GM12872 (cell line): ENCODE data around the gene NPB.

Source experiments
- CTCF ChIP-seq: IDR thresholded peaks from 3 replicates; pipeline ENCODE4 v1.5.1; 2011; ENCODE audit warnings: low read depth, mild to moderate bottlenecking, low read length, moderate library complexity; ENCODE audit not compliant: insufficient read depth

The NPB gene

GRCh38 chr17:81929253-81930141 lies 27.5 kb downstream of the NPB start:
- TF ChIP-seq CTCF, result no peak

- no peak for TF ChIP-seq CTCF
Observed at GRCh38 chr17:81930142-81931125, 28.4 kb downstream of the NPB start.

GRCh38 chr17:81931189-81931556 lies 29.1 kb downstream of the NPB start:
- no peak for TF ChIP-seq CTCF

DNA sequence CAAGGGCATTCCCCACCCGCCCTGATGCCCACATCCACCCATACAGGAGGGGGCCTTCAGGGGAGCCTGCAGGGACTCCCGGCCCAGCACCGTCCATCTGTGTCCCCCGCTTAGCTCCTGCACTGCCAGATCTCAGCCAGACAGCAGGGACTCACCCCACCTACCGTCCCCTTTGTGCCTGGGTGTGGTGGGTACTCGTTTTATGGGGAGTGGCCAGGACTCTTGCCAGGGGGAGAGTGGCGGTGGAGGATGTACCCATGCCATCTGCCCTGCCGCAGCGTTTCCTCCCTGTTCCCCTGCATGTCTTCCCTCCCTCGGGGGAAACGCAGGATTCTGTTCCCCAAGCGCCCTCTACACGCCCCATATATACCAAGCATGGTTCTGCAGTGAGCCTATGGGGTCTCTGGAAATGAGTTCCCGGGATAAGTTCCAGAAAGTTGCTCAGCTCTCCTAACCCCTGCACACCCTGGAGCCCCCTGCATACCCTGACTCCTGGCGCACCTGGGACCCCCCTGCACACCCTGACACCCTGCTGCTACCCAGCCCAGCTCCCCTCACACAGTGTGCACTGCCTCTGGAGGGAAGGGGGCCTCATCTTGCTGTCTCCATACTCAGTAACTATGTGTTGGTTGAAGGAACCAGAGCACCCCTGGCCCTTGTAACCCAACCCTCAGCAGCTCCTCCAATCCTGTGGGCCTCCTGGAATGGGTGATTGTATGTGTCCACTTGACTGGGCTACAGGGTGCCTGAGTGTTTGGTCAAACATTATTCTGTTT lies 29.7 kb downstream of the NPB start:
- TF ChIP-seq CTCF, result no peak

DNA sequence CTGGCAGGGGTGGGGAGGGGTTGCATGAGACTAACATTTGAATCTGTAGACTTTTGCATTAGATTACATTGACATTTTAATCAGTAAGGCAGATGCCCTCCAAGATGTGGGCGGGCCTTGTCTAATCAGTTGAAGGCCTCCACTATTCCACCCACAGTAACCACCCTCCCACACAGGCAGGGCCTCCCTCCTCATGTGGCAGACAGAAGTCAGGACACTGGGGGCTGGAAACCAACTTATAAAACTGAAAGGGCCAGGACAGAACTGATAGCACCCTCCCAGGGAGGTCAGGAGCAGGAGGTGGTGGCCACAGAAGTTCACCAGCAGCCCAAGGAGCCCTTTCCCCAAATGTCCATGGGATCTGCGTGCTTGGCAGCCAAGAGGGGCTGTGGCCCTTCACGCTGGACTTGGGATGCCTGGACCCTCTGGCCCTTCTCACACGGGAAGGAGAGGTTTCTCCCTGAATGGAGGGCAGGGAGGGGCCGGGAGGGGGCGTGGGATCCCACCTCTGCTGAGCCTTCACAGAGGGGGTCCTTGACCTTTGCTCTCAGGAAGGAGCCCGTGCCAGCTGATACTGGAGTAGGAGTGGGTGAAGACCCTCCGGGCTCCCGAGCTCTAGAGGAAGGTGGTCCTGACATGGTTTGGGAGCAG lies 30.4 kb downstream of the NPB start:
- no peak for TF ChIP-seq CTCF

GRCh38 chr17:81933178-81933699 lies 31.2 kb downstream of the NPB start:
- TF ChIP-seq CTCF, result no peak
